SH-SY5Y (cell line): ENCODE data around the gene OSGEP.

Source experiments
- GATA2 ChIP-seq: IDR thresholded peaks from 2 replicates; pipeline ENCODE4 v1.6.1; 2011; ENCODE audit warnings: mild to moderate bottlenecking, low read depth, low read length
- GATA3 ChIP-seq: IDR thresholded peaks from 2 replicates; pipeline ENCODE4 v1.6.1; 2011; ENCODE audit warnings: low read depth, mild to moderate bottlenecking, low read length, moderate library complexity

DNA sequence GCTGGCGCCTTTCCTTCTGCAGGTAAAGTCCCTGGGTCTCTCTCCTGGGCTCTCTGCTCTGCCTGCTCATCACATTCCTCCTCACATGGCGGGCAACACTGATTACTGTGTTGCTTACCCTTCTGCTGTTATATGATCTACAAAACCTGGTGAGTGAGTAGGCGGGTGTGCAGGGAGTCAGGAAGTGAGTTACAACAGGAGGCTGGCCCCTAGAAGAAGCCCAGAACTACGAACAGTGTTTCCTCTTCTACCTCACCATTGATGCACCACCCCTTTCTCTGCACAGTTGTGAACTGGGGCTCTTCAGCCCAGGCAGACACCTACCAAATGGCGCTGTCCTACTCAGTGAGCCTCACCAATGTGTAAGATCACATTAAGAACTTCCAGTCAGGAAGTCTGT lies 13.7 kb downstream of the OSGEP start:
- TF ChIP-seq GATA3 (no peak), GATA2 (no peak)
